GM12878 (cell line): ENCODE data around the gene TFDP1. TPM values are rescaled to one million over a fixed set of nuclear protein-coding genes. Genes with fewer than 3 reads are reported as not detected.

ENCODE experiments used
- ATAC-seq: fragments of 200-7000 bp; cut with Tn5 transposase; 3 replicates; pipeline ENCODE4 v1.9.1; 2020; ENCODE audit warnings: mild to moderate bottlenecking, moderate library complexity
- BruUV-seq: library from RNA; stranded (reverse); fragments of 400-500 nt; replicated peaks from 2 replicates; lab custom pipeline; 2021; lab: Mats Ljungman, UMichigan
- CTCF ChIA-PET: fragments of 300-600 bp; sonication (Branson Sonifier 250); formaldehyde crosslinking; extraction: SDS; loops from one replicate; lab custom pipeline; 2021; ENCODE audit warnings: inconsistent platforms; lab: Yijun Ruan, JAX
- POLR2A ChIA-PET: fragments of 350-600 bp; formaldehyde crosslinking; extraction: SDS; loops from one replicate; lab custom pipeline; 2021; ENCODE audit warnings: inconsistent platforms; lab: Charles Lee
- RAD21 ChIA-PET: fragments of 300-600 bp; sonication (Branson Sonifier 250); formaldehyde crosslinking; loops from one replicate; lab custom pipeline; 2023; ENCODE audit warnings: antibody characterized with exemption; ENCODE audit not compliant: unreplicated experiment; lab: Charles Lee
- SMC1A ChIA-PET: fragments of 300-600 bp; sonication (Branson Sonifier 250); formaldehyde crosslinking; loops from one replicate; lab custom pipeline; 2023; ENCODE audit not compliant: unreplicated experiment, uncharacterized antibody; lab: Charles Lee
- DNase-seq: peaks from one replicate; pipeline ENCODE4 v3.0.0-alpha.2; 2011; ENCODE audit warnings: low read depth, low spot score
- FAIRE-seq: peaks from 3 replicates; lab custom pipeline; 2011; peaks lifted over from hg19 to GRCh38; lab: Jason Lieb, UNC
- H2AFZ ChIP-seq: 2 replicates; pipeline ENCODE4 v1.6.0; 2011; ENCODE audit warnings: low read depth, low read length, control low read depth; ENCODE audit not compliant: control insufficient read depth
- H3K27ac ChIP-seq: 2 replicates; pipeline ENCODE4 v1.5.1; 2011; ENCODE audit warnings: control low read depth; ENCODE audit not compliant: control insufficient read depth, insufficient read depth
- H3K27me3 ChIP-seq, 2 experiments: replicated peaks in 1 of 2; 2 replicates each; pipeline versions ENCODE4 v1.6.0 to v1.6.1; 2011; ENCODE audit warnings: low read length in 1 of 2; ENCODE audit not compliant: control insufficient read depth in 2 of 2, insufficient read depth in 2 of 2
- H3K36me3 ChIP-seq, 2 experiments: 2 replicates each; pipeline ENCODE4 v1.5.1; 2011; ENCODE audit warnings: low read length in 1 of 2; ENCODE audit not compliant: control insufficient read depth in 2 of 2, insufficient read depth in 2 of 2
- H3K4me1 ChIP-seq: 2 replicates; pipeline ENCODE4 v1.6.1; 2011; ENCODE audit warnings: mild to moderate bottlenecking, low read length, moderate library complexity, mixed read lengths; ENCODE audit not compliant: control insufficient read depth, insufficient read depth
- H3K4me2 ChIP-seq: 2 replicates; pipeline ENCODE4 v1.6.0; 2011; ENCODE audit warnings: control low read depth; ENCODE audit not compliant: control insufficient read depth, insufficient read depth
- H3K4me3 ChIP-seq: fragments of 200-600 bp; sonication (generic); 2 replicates; pipeline ENCODE4 v1.5.1; 2016
- H3K79me2 ChIP-seq: 2 replicates; pipeline ENCODE4 v1.6.0; 2011; ENCODE audit warnings: low read length; ENCODE audit not compliant: control insufficient read depth, insufficient read depth
- H3K9ac ChIP-seq: 2 replicates; pipeline ENCODE4 v1.8.0; 2011; ENCODE audit warnings: low read length, control low read depth, mixed read lengths; ENCODE audit not compliant: control insufficient read depth, insufficient read depth
- H3K9me3 ChIP-seq: replicated peaks from 3 replicates; pipeline ENCODE4 v1.5.1; 2011; ENCODE audit warnings: mild to moderate bottlenecking, low read length; ENCODE audit not compliant: control insufficient read depth, insufficient read depth
- H4K20me1 ChIP-seq: 2 replicates; pipeline ENCODE4 v1.6.0; 2011; ENCODE audit not compliant: control insufficient read depth, insufficient read depth
- ATF7 ChIP-seq: fragments of 450-650 bp; IDR thresholded peaks from 2 replicates; pipeline ENCODE4 v1.6.1; 2016; ENCODE audit warnings: low read depth, mild to moderate bottlenecking
- LARP7 ChIP-seq: fragments of 450-650 bp; IDR thresholded peaks from 2 replicates; pipeline ENCODE4 v1.6.1; 2017; ENCODE audit warnings: mild to moderate bottlenecking
- NR2F1 ChIP-seq: fragments of 450-650 bp; conservative IDR thresholded peaks from 2 replicates; pipeline ENCODE4 v1.6.1; 2017; ENCODE audit warnings: mild to moderate bottlenecking
- SIN3A ChIP-seq: IDR thresholded peaks from 2 replicates; pipeline ENCODE4 v1.6.1; 2012; ENCODE audit warnings: low read depth, low read length, improper control_type of control experiment
- SMARCA5 ChIP-seq: fragments of 450-650 bp; IDR thresholded peaks from 2 replicates; pipeline ENCODE4 v1.6.1; 2017; ENCODE audit warnings: mild to moderate bottlenecking
- TAF1 ChIP-seq: IDR thresholded peaks from 2 replicates; pipeline ENCODE4 v1.6.1; 2011; ENCODE audit warnings: mild to moderate bottlenecking, low read depth, low read length, borderline replicate concordance
- WRNIP1 ChIP-seq: IDR thresholded peaks from 2 replicates; pipeline ENCODE4 v1.6.1; 2011; ENCODE audit warnings: low read depth, low read length, improper control_type of control experiment, borderline replicate concordance
- ZSCAN29 ChIP-seq: fragments of 450-650 bp; IDR thresholded peaks from 2 replicates; pipeline ENCODE4 v1.6.1; 2017; ENCODE audit warnings: mild to moderate bottlenecking, moderate library complexity
- WGBS: methylation state at CpG from one replicate; pipeline ENCODE4 v1.1.6; 2016; ENCODE audit warnings: low lambda C conversion rate; ENCODE audit not compliant: insufficient replicate concordance, insufficient coverage; ENCODE audit errors: missing lambda C conversion rate; 5-methylcytosine and 5-hydroxymethylcytosine counted together
- in situ Hi-C: fragments of 300-500 bp; cut with MboI; formaldehyde crosslinking; loops from 9 replicates; pipeline ENCODE4 v1.14.3; 2018; ENCODE audit warnings: mixed read lengths
- intact Hi-C: fragments of 100-400 bp; cut with micrococcal nuclease; formaldehyde crosslinking; loops from one replicate; pipeline ENCODE4 v1.14.2; 2022; ENCODE audit not compliant: unreplicated experiment
- polyA plus RNA-seq, 11 experiments: library from polyadenylated mRNA; depleted of rRNA in 4 of 11; unstranded in 6 of 11; stranded (reverse) in 5 of 11; fragments of >200 nt; fragmentation: Nextera tagmentation in 4 of 11; fragmentation: Illumina TruSeq in 1 of 11; extraction: Ambion mirVana in 4 of 11; extraction: Trizol in 1 of 11; gene quantifications; 1 replicate in 1 of 11; 2 replicates in 10 of 11; pipeline versions ENCODE4 v1.2.1 to v1.2.3, GENCODE V29; 2011 to 2016; ENCODE audit warnings: inconsistent platforms in 2 of 11, missing spikeins in 2 of 11, low read depth in 1 of 11
- total RNA-seq, 4 experiments: library from RNA; depleted of rRNA in 3 of 4; stranded (reverse); fragments of >200 nt in 3 of 4; fragmentation: Illumina TruSeq in 1 of 4; extraction: Trizol in 1 of 4; gene quantifications; 2 replicates each; pipeline versions ENCODE4 v1.2.1 to v1.2.3, GENCODE V29; 2013 to 2021
- TF ChIP-seq, protein P1 (sequence below): fragments of 450-650 bp; IDR thresholded peaks from 2 replicates; pipeline ENCODE4 v1.6.1; 2018; ENCODE audit warnings: mild to moderate bottlenecking, low read depth, moderate library complexity; ENCODE audit not compliant: partially characterized antibody
- TF ChIP-seq, protein P2 (sequence below): fragments of 450-650 bp; formaldehyde crosslinking; IDR thresholded peaks from 2 replicates; pipeline ENCODE4 v1.4.0; 2022; ENCODE audit warnings: mild to moderate bottlenecking, moderate library complexity

The TFDP1 gene
- total and polyA plus RNA-seq, 10 of the 15 experiments (the other 5 are each of a cell fraction or from before 2014, with no cell fraction given), result 37.7 to 254 (median 119) TPM

DNA sequence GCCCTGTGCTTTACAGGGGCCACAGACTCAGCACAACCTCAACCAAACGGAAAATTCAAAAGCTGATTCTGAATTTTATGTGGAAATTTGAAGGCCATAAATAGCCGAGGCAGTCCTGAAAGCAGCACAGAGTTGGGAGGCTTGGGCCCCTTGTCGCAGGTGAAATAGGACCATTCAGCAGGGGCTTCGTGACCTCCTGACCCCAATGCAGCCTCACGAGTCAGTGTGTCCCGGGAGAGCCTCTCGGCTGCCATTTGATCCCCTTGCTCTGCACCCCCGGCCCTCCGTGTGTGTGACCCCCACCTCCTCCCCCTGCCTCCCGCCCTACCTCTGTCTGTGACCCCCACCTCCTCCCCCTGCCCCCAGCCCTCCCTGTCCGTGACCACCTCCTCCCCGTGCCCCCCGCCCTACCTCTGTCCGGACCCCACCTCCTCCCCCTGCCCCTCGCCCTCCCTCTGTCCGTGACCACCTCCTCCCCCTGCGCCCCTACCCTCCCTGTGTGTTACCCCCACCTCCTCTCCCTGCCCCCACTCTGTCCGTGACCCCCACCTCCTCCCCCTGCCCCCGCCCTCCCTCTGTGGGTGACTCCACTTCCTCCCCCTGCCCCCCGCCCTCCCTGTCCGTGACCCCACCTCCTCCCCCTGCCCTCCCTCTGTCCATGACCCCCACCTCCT, 41.7 kb upstream of the TFDP1 start (continued):
- no peak for TF ChIP-seq WRNIP1
- TF ChIP-seq NR2F1, result no peak

DNA sequence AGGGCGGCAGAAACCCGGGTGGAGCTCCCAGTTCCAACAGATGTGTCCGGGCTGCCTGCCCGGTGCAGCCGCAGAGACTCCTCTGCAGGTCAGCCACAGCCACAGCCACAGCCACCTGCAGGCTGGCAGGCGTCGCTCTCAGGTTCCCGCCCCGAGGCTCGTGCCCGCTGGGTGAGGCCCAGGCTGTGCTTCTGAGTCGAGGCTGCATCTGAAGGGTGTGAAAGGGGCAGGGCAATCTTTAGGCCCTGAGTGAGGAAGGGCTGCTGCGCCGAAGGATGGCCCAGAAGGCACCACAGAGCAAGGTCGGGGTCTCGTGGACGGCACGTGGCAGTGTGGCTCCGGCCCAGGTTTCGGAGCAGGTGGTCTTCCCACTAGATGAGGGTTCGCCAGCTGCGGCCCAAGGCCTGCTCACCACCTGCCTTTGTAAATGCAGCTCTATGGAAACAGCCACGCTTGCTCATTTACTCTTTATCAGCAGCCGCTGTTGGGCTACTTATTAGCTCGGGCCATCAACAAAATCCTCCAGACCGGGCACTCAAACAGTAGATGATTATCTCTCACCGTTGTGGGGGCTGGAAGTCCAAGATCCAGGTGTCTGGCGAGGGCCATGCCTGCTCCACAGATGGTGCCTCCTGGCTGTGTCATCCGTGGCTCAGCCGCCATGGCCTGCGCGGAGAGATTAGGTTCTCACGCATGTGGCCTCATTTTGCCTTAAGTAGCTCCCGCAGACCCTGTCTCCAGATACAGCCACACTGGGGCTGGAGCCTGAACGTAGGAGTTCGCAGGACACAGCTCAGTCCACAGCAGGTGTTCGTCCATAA, 40.3 kb upstream of the TFDP1 start:
- H3K9me3 ChIP-seq, result no peaks in the 10 kb centered on the region; the same call in 2 of the 3 replicates
- CTCF ChIA-PET, result no interaction called here
- TF ChIP-seq TAF1 (no peak), ATF7 (no peak), ZSCAN29 (no peak), SIN3A (no peak), SMARCA5 (no peak), LARP7 (no peak)
- TF ChIP-seq, protein P1, sequence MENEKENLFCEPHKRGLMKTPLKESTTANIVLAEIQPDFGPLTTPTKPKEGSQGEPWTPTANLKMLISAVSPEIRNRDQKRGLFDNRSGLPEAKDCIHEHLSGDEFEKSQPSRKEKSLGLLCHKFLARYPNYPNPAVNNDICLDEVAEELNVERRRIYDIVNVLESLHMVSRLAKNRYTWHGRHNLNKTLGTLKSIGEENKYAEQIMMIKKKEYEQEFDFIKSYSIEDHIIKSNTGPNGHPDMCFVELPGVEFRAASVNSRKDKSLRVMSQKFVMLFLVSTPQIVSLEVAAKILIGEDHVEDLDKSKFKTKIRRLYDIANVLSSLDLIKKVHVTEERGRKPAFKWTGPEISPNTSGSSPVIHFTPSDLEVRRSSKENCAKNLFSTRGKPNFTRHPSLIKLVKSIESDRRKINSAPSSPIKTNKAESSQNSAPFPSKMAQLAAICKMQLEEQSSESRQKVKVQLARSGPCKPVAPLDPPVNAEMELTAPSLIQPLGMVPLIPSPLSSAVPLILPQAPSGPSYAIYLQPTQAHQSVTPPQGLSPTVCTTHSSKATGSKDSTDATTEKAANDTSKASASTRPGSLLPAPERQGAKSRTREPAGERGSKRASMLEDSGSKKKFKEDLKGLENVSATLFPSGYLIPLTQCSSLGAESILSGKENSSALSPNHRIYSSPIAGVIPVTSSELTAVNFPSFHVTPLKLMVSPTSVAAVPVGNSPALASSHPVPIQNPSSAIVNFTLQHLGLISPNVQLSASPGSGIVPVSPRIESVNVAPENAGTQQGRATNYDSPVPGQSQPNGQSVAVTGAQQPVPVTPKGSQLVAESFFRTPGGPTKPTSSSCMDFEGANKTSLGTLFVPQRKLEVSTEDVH, result no peak
- TF ChIP-seq, protein P2, sequence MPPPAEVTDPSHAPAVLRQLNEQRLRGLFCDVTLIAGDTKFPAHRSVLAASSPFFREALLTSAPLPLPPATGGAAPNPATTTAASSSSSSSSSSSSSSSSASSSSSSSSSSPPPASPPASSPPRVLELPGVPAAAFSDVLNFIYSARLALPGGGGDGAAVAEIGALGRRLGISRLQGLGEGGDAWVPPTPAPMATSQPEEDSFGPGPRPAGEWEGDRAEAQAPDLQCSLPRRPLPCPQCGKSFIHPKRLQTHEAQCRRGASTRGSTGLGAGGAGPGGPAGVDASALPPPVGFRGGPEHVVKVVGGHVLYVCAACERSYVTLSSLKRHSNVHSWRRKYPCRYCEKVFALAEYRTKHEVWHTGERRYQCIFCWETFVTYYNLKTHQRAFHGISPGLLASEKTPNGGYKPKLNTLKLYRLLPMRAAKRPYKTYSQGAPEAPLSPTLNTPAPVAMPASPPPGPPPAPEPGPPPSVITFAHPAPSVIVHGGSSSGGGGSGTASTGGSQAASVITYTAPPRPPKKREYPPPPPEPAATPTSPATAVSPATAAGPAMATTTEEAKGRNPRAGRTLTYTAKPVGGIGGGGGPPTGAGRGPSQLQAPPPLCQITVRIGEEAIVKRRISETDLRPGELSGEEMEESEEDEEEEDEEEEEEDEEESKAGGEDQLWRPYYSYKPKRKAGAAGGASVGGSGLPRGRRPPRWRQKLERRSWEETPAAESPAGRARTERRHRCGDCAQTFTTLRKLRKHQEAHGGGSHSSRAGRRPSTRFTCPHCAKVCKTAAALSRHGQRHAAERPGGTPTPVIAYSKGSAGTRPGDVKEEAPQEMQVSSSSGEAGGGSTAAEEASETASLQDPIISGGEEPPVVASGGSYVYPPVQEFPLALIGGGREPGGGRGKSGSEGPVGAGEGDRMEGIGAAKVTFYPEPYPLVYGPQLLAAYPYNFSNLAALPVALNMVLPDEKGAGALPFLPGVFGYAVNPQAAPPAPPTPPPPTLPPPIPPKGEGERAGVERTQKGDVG (CRISPR knock-in tag), result no peak
- no peak overlapping the region for H3K9ac ChIP-seq
- H3K27ac ChIP-seq, result no peak overlapping the region
- RAD21 ChIA-PET, result no interaction called here
- no peak overlapping the region for H3K4me2 ChIP-seq
- POLR2A ChIA-PET, result no interaction called here
- ATAC-seq (no peak), DNase-seq (no peak), FAIRE-seq (no peak)
- peaks cover 2% of the 10 kb centered on the region in 2 experiments; a peak in 2 of 4 replicates for H3K36me3 ChIP-seq
- H4K20me1 ChIP-seq, result no peaks in the 10 kb centered on the region
- no peaks in the 10 kb centered on the region for H3K4me1 ChIP-seq
- in situ Hi-C loops, result no loop called here
- WGBS, result 97% methylated on average over 35 of the region's 37 CpGs
- H3K79me2 ChIP-seq, result no peaks in the 10 kb centered on the region
- H3K27me3 ChIP-seq, result no peaks in the 10 kb centered on the region
- no TSS peak for BruUV-seq
- intact Hi-C loops, result no loop called here
- SMC1A ChIA-PET, result no interaction called here
- H2AFZ ChIP-seq, result no peak overlapping the region
- H3K4me3 ChIP-seq, result no peak overlapping the region
